HEK293 (cell line): ENCODE data around the gene CXCR4.

ENCODE experiments used
- CTCF ChIA-PET: fragments of 350-600 bp; formaldehyde crosslinking; extraction: SDS; loops from one replicate; lab custom pipeline; 2021; ENCODE audit warnings: antibody characterized with exemption; lab: Yijun Ruan, JAX
- POLR2A ChIA-PET: fragments of 300-600 bp; formaldehyde crosslinking; extraction: SDS; loops from one replicate; lab custom pipeline; 2020; ENCODE audit warnings: antibody characterized with exemption, inconsistent platforms; lab: Yijun Ruan, JAX
- H3K27ac ChIP-seq: fragments of 200-500 bp; sonication (Bioruptor generic); 2 replicates; pipeline ENCODE4 v1.5.1; 2014; ENCODE audit warnings: low read depth, low read length, control low read depth, inconsistent platforms; ENCODE audit errors: extremely low read depth
- H3K36me3 ChIP-seq, 2 experiments: fragments of 200-500 bp in 1 of 2; sonication (Bioruptor generic) in 1 of 2; 1 replicate in 1 of 2; 2 replicates in 1 of 2; pipeline ENCODE4 v1.5.1; 2014 to 2017; ENCODE audit warnings: inconsistent platforms in 2 of 2, low read length in 2 of 2; ENCODE audit not compliant: control insufficient read depth in 2 of 2, insufficient read depth in 1 of 2
- H3K4me1 ChIP-seq: fragments of 200-500 bp; sonication (Bioruptor generic); 2 replicates; pipeline ENCODE4 v1.5.1; 2014; ENCODE audit warnings: mild to moderate bottlenecking, low read length, inconsistent platforms; ENCODE audit not compliant: control insufficient read depth, insufficient read depth
- H3K4me3 ChIP-seq: 2 replicates; pipeline ENCODE4 v1.5.1; 2011; ENCODE audit warnings: low read depth, mild to moderate bottlenecking, control low read depth, low read length, moderate library complexity
- H3K9me3 ChIP-seq: fragments of 200-500 bp; sonication (Bioruptor generic); 2 replicates; pipeline ENCODE4 v1.5.1; 2014; ENCODE audit warnings: low read depth, low read length, inconsistent platforms; ENCODE audit not compliant: control insufficient read depth, insufficient read depth
- GLI4 ChIP-seq: fragments of 450-650 bp; formaldehyde crosslinking; IDR thresholded peaks from 2 replicates; pipeline ENCODE4 v1.5.1; 2016; ENCODE audit warnings: missing biosample characterization, missing genetic modification characterization
- INSM2 ChIP-seq: fragments of 450-650 bp; formaldehyde crosslinking; IDR thresholded peaks from 2 replicates; pipeline ENCODE4 v1.5.1; 2016; ENCODE audit warnings: missing biosample characterization, missing genetic modification characterization
- PRDM2 ChIP-seq: fragments of 450-650 bp; formaldehyde crosslinking; IDR thresholded peaks from 2 replicates; pipeline ENCODE4 v1.5.1; 2016; ENCODE audit warnings: missing biosample characterization, missing genetic modification characterization, borderline replicate concordance
- SP3 ChIP-seq: fragments of 450-650 bp; formaldehyde crosslinking; IDR thresholded peaks from 2 replicates; pipeline ENCODE4 v1.5.1; 2016; ENCODE audit warnings: missing biosample characterization, missing genetic modification characterization
- TCF7L2 ChIP-seq: IDR thresholded peaks from 2 replicates; pipeline ENCODE4 v1.6.1; 2011; ENCODE audit warnings: low read depth, mild to moderate bottlenecking, inconsistent platforms, low read length, moderate library complexity, borderline replicate concordance
- ZBTB17 ChIP-seq: fragments of 450-650 bp; formaldehyde crosslinking; IDR thresholded peaks from 2 replicates; pipeline ENCODE4 v1.5.1; 2016; ENCODE audit warnings: missing biosample characterization, missing genetic modification characterization
- ZNF175 ChIP-seq: fragments of 450-650 bp; formaldehyde crosslinking; IDR thresholded peaks from 2 replicates; pipeline ENCODE4 v1.5.1; 2016; ENCODE audit warnings: missing biosample characterization, missing genetic modification characterization
- ZNF274 ChIP-seq, 2 experiments: fragments of 200-500 bp in 1 of 2; fragments of 450-650 bp in 1 of 2; sonication (Bioruptor generic) in 1 of 2; formaldehyde crosslinking in 1 of 2; IDR thresholded peaks; 2 replicates each; pipeline versions ENCODE4 v1.5.1 to v1.6.1; 2014 to 2016; ENCODE audit warnings: borderline replicate concordance in 1 of 2, inconsistent platforms in 1 of 2, low read length in 1 of 2, missing biosample characterization in 1 of 2, missing genetic modification characterization in 1 of 2
- ZNF394 ChIP-seq: fragments of 450-650 bp; formaldehyde crosslinking; IDR thresholded peaks from 2 replicates; pipeline ENCODE4 v1.5.1; 2016; ENCODE audit warnings: missing biosample characterization, missing genetic modification characterization, mild to moderate bottlenecking, moderate library complexity, borderline replicate concordance
- ZNF529 ChIP-seq: fragments of 450-650 bp; formaldehyde crosslinking; IDR thresholded peaks from 2 replicates; pipeline ENCODE4 v1.5.1; 2017; ENCODE audit warnings: missing genetic modification characterization, missing biosample characterization; ENCODE audit not compliant: insufficient replicate concordance
- ZNF530 ChIP-seq: fragments of 450-650 bp; formaldehyde crosslinking; IDR thresholded peaks from 2 replicates; pipeline ENCODE4 v1.5.1; 2016; ENCODE audit warnings: low read depth, missing biosample characterization, missing genetic modification characterization
- ZNF580 ChIP-seq: fragments of 450-650 bp; formaldehyde crosslinking; IDR thresholded peaks from 2 replicates; pipeline ENCODE4 v1.5.1; 2016; ENCODE audit warnings: missing biosample characterization, missing genetic modification characterization
- ZNF660 ChIP-seq: fragments of 450-650 bp; IDR thresholded peaks from 2 replicates; pipeline ENCODE4 v1.5.1; 2018; ENCODE audit warnings: missing biosample characterization, mild to moderate bottlenecking, missing genetic modification characterization
- ZNF792 ChIP-seq: fragments of 450-650 bp; formaldehyde crosslinking; IDR thresholded peaks from 2 replicates; pipeline ENCODE4 v1.5.1; 2016; ENCODE audit warnings: missing biosample characterization, missing genetic modification characterization

The CXCR4 gene

GRCh38 chr2:136143603-136144451 lies 25.9 kb upstream of the CXCR4 start:
- TF ChIP-seq SP3 (tag by site-specific recombination) (no peak), PRDM2 (tag by site-specific recombination) (no peak), GLI4 (no peak), TCF7L2 (no peak), ZNF274 (IDR thresholded peaks at IDR 0.05; ENCODE audit: low read length) (no peak), ZNF274 (tag by site-specific recombination; IDR thresholded peaks at IDR 0.05; ENCODE audit: borderline replicate concordance) (no peak), ZNF530 (tag by site-specific recombination) (no peak), ZNF529 (tag by site-specific recombination) (no peak), ZNF792 (tag by site-specific recombination) (no peak), INSM2 (tag by site-specific recombination) (no peak)
- Histone ChIP-seq H3K36me3 (no peaks in the 10 kb centered on the region), H3K4me1 (peaks cover 9% of the 10 kb centered on the region; the same call in 1 of the 2 replicates), H3K27ac (no peak overlapping the region), H3K9me3 (no peaks in the 10 kb centered on the region), H3K4me3 (no peak overlapping the region)
- ChIA-PET POLR2A (no interaction called here), CTCF (no interaction called here)

- CTCF ChIA-PET, result interaction anchor here (0.6 kb wide), 2 partner anchors 222 to 1350 kb away, joined by 3 to 4 read pairs; no protein-coding TSS in a partner anchor
- Histone ChIP-seq H3K4me3 (no peak overlapping the region), H3K36me3 (no peaks in the 10 kb centered on the region), H3K9me3 (no peaks in the 10 kb centered on the region), H3K4me1 (peaks cover 16% of the 10 kb centered on the region), H3K27ac (no peak overlapping the region)
- TF ChIP-seq ZBTB17 (tag by site-specific recombination) (0 out of 2 replicates have a peak, but pooled peaks have one; percentile 23), ZNF660 (tag by site-specific recombination) (0 out of 2 replicates have a peak, but pooled peaks have one; percentile 21), ZNF175 (no peak), ZNF394 (tag by site-specific recombination) (no peak), ZNF580 (tag by site-specific recombination) (no peak)
- TF ChIP-seq, all 188 proteins: peak for 2
- POLR2A ChIA-PET, result interaction anchor here (0.5 kb wide), 1 partner anchor 790 kb away, joined by 4 read pairs; no protein-coding TSS in a partner anchor
These were observed 23.7 kb upstream of the CXCR4 start for GRCh38 chr2:136141510-136142149.
